ENCODE results near the gene USF3.

DNA sequence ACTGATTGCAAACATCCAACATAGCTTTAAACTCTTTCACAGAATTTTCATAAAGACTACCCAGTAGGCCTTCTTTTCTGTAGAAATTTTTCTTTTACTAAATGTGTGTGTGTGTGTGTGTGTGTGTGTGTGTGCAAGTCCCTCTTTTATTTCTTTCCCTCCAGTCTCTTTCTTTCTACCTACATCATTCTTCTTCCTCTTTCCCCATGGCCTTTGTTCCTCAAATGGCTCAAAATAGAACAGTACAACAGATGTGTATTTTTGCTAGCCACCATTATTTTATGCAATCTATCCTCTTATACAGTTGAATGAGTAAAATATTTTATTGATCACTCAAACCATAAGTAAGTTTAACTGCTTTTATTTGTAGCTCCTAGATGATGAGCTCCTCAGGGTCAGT, 76.4 kb downstream of the USF3 start:
- TF ChIP-seq POLR2AphosphoS5 (IDR thresholded peaks at IDR 0.05; ENCODE audit: low read depth, low read length) (no peak), POLR2A (IDR thresholded peaks at IDR 0.05; ENCODE audit: low read depth, low read length) (no peak), TAF1 (IDR thresholded peaks at IDR 0.05; ENCODE audit: borderline replicate concordance, low read depth, low read length) (no peak)

Measured in GM12892 (cell line).